Body of pancreas (tissue), 4 donors: Measurements from ENCODE around the gene ATCAY.

Experiments
- POLR2A ChIP-seq, 3 donors: fragments of 450-650 bp; IDR thresholded peaks; one replicate each; pipeline ENCODE4 v1.6.1; 2016; ENCODE audit warnings: antibody characterized with exemption in 3 of 3, mild to moderate bottlenecking in 2 of 3
- TF ChIP-seq, protein P1 (sequence below), 7 experiments: fragments of 450-650 bp in 4 of 7; fragments of 200-600 bp in 3 of 7; sonication (generic) in 3 of 7; IDR thresholded peaks; one replicate each; pipeline ENCODE4 v1.5.1; 2016 to 2019; ENCODE audit warnings: antibody characterized with exemption in 7 of 7

DNA sequence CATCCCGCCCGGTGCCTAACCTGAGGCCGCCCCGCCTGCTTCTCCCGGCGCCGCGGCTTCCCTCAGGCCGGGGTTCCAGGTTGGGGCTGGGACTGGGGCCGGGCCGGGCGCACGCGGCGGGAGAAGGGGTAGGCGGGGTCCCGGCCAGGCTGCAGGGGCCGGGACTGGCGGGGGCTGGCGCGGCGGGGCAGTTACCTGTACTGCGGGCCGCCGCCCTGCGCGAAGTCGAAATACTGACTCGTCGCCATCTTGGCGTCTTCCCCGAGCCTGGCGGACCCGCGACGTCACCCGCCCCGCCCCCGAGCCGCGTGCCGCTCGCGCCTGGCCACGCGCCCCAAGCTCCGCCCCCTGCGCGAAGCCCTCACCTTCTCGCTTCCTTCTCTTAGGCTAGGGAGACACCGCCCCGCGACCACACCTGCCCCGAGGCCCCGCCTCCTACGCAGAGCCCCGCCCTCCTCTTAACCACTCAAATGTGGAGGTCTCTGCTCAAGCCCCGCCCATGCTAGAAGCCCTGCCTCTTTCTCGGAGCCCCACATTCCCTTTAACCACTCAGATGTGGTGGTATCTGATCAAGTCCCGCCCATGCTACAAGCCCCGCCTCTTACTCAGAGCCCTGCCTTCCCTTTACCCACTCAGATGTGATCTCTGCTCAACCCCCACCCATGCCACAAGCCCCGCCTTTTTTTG lies 11.6 kb upstream of the ATCAY start, which contains the start of gene ZFR2:
- TF ChIP-seq, protein P1, sequence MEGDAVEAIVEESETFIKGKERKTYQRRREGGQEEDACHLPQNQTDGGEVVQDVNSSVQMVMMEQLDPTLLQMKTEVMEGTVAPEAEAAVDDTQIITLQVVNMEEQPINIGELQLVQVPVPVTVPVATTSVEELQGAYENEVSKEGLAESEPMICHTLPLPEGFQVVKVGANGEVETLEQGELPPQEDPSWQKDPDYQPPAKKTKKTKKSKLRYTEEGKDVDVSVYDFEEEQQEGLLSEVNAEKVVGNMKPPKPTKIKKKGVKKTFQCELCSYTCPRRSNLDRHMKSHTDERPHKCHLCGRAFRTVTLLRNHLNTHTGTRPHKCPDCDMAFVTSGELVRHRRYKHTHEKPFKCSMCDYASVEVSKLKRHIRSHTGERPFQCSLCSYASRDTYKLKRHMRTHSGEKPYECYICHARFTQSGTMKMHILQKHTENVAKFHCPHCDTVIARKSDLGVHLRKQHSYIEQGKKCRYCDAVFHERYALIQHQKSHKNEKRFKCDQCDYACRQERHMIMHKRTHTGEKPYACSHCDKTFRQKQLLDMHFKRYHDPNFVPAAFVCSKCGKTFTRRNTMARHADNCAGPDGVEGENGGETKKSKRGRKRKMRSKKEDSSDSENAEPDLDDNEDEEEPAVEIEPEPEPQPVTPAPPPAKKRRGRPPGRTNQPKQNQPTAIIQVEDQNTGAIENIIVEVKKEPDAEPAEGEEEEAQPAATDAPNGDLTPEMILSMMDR (IDR thresholded peaks at IDR 0.05): no peak
- TF ChIP-seq POLR2A (IDR thresholded peaks at IDR 0.05): no peak
